Ovary (tissue), 9 donors: ENCODE data around the gene YTHDF1. TPM values are rescaled to one million over a fixed set of nuclear protein-coding genes. Genes with fewer than 3 reads are reported as not detected.

Source experiments
- DNase-seq, 5 donors: peaks; one replicate each; pipeline ENCODE4 v3.0.0-alpha.2; 2019 to 2020
- H3K27ac ChIP-seq, 2 donors: fragments of 200-600 bp; one replicate each; pipeline versions ENCODE4 v1.5.1 to v1.8.0; 2019 to 2022
- H3K27me3 ChIP-seq: fragments of 200-600 bp; one replicate; pipeline ENCODE4 v1.8.0; 2022
- H3K36me3 ChIP-seq: fragments of 200-600 bp; sonication (generic); one replicate; pipeline ENCODE4 v1.5.1; 2019
- H3K4me1 ChIP-seq: one replicate; pipeline ENCODE4 v1.8.1; 2013; ENCODE audit warnings: mild to moderate bottlenecking, moderate library complexity; ENCODE audit not compliant: insufficient read depth
- H3K4me3 ChIP-seq: fragments of 200-600 bp; sonication (generic); one replicate; pipeline ENCODE4 v1.5.1; 2017
- H3K9me3 ChIP-seq, 2 donors: fragments of 200-600 bp in 1 of 2; sonication (generic) in 1 of 2; one replicate each; pipeline versions ENCODE4 v1.5.1 to v1.8.1; 2013 to 2019; ENCODE audit warnings: mild to moderate bottlenecking in 1 of 2, moderate library complexity in 1 of 2
- CTCF ChIP-seq, 3 donors: fragments of 450-650 bp in 2 of 3; fragments of 200-600 bp in 1 of 3; IDR thresholded peaks; one replicate each; pipeline versions ENCODE4 v1.5.1 to v1.8.0; 2016 to 2022; ENCODE audit warnings: antibody characterized with exemption in 3 of 3, mild to moderate bottlenecking in 1 of 3
- EP300 ChIP-seq: sonication (generic); formaldehyde crosslinking; IDR thresholded peaks from one replicate; pipeline ENCODE4 v1.6.1; 2017; ENCODE audit warnings: antibody characterized with exemption
- POLR2A ChIP-seq: fragments of 450-650 bp; IDR thresholded peaks from one replicate; pipeline ENCODE4 v1.6.1; 2017; ENCODE audit warnings: antibody characterized with exemption, mild to moderate bottlenecking, moderate library complexity
- WGBS, 3 donors: extraction: QIAGEN DNeasy Blood & Tissue Kit in 1 of 3; methylation state at CpG; one replicate each; pipeline versions ENCODE4 v1.1.5 to v1.1.7; 2013 to 2017; 5-methylcytosine and 5-hydroxymethylcytosine counted together
- intact Hi-C, 4 donors: fragments of 100-400 bp; cut with DNase I; formaldehyde crosslinking; loops; one replicate each; pipeline versions ENCODE4 v1.11.0 to v1.15.1; 2022 to 2023
- polyA plus RNA-seq, 2 donors: library from polyadenylated mRNA; stranded (reverse); fragments of 200-250 nt in 1 of 2; fragments of 350-450 nt in 1 of 2; fragmentation: Illumina TruSeq in 1 of 2; extraction: RNeasy Lipid Tissue Mini Kit (QIAGEN cat#74804) in 1 of 2; gene quantifications; one replicate each; pipeline ENCODE4 v1.2.3, GENCODE V29; 2013 to 2014
- total RNA-seq, 7 donors: library from RNA; depleted of rRNA in 2 of 7; stranded (reverse); fragments of >200 nt in 2 of 7; fragmentation: NEBNext Ultra II Directional in 3 of 7; extraction: Animal tissue kit (Norgen Biotek cat#: 25700) in 3 of 7; gene quantifications; one replicate each; pipeline versions ENCODE4 v1.1.0 to v1.2.4, GENCODE V29; 2016 to 2023
- donor health status: DM: no; HTN: no; CAD: no; lungs with moderate emphysema.
- donor health status: DM: no; HTN: no; CAD: no.
- donor health status: Bipolar disorder and iron deficiency.
- donor health status: DM: yes; HTN: yes; CAD: no.
- donor health status: DM: no; HTN: no; CAD: no.
- donor health status: DM: yes; HTN: yes; CAD: no.

The YTHDF1 gene
- total and polyA plus RNA-seq, 9 donors: 17.0 to 39.4 (median 30.5) TPM

- Histone ChIP-seq H3K36me3 (no peaks in the 10 kb centered on the region), H3K27ac (no peak overlapping the region), H3K4me3 (no peak overlapping the region), H3K4me1 (no peaks in the 10 kb centered on the region), H3K9me3 (no peaks in the 10 kb centered on the region), H3K27me3 (no peaks in the 10 kb centered on the region)
- WGBS, 3 donors: 72 to 75% (median 72%) methylated on average over 14 to 23 of the region's 23 CpGs
- intact Hi-C loops: no loop called here
- TF ChIP-seq CTCF (IDR thresholded peaks at IDR 0.05) (no peak), EP300 (no peak), POLR2A (no peak)
- DNase-seq: no peak
These were observed 47.9 kb downstream of the YTHDF1 start for GRCh38 chr20:63167918-63168520.

GRCh38 chr20:63167026-63167917 is 48.7 kb downstream of the YTHDF1 start:
- Histone ChIP-seq H3K9me3 (no peaks in the 10 kb centered on the region), H3K27me3 (no peaks in the 10 kb centered on the region), H3K4me3 (no peak overlapping the region), H3K36me3 (no peaks in the 10 kb centered on the region), H3K27ac (no peak overlapping the region), H3K4me1 (no peaks in the 10 kb centered on the region)
- WGBS, 3 donors: 43 to 56% (median 55%) methylated on average over 24 of the region's 24 CpGs
- TF ChIP-seq CTCF (IDR thresholded peaks at IDR 0.05): no peak
- no peak for TF ChIP-seq EP300
- no peak for TF ChIP-seq POLR2A
- no peak for DNase-seq
- intact Hi-C loops: no loop called here

DNA sequence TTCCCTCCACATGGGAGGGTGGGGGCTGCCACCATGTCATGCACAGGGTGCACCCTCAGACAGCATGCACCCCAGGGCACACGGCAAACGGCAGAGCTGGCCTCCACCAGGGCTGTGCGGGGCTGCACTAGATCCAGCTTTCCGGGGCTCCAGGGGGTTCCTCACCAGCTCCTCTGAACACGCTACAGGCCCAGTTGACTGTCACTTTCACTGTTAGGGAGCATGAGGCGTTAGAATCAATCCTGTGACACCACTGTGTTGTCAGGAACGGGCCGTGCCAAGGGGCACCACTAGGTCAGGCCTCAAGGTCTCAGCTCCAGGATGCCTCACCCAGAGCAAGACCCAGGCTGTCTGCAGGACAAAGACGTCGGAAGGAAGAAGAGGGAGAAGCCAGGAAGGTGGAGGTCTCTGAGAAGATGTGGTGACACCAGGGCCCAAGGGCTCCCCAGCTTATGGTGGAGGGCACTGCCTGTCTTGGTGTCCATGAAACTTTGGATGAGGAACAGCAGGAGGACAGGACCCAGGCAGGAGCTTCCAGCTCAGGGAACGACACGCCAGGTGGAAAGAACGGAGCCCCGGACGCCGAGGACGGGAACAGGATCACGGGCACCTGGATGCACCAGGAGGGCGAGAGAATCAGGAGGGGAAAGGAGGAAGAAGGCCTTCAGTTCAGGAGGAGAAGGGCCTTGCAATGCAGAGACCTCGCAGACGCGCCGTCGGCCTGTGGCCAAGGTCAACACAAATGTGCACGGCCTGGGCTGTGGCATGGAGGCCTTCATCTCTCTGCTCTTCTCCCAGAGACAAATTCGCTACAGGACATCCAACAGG is 49.5 kb downstream of the YTHDF1 start:
- no peak for DNase-seq
- Histone ChIP-seq H3K27me3 (no peaks in the 10 kb centered on the region), H3K27ac (no peak overlapping the region), H3K4me1 (no peaks in the 10 kb centered on the region), H3K36me3 (no peaks in the 10 kb centered on the region), H3K9me3 (no peaks in the 10 kb centered on the region), H3K4me3 (no peak overlapping the region)
- intact Hi-C loops: no loop called here
- TF ChIP-seq POLR2A: no peak
- TF ChIP-seq EP300: no peak
- TF ChIP-seq CTCF (IDR thresholded peaks at IDR 0.05): no peak
- 85 to 88% (median 88%) methylated on average over 26 of the region's 26 CpGs for WGBS, 3 donors

GRCh38 chr20:63165356-63166192 is 50.4 kb downstream of the YTHDF1 start:
- no peaks in the 10 kb centered on the region for H3K9me3 ChIP-seq
- no peaks in the 10 kb centered on the region for H3K36me3 ChIP-seq
- 86 to 87% (median 86%) methylated on average over 24 to 25 of the region's 25 CpGs for WGBS, 3 donors
- no peak overlapping the region for H3K27ac ChIP-seq
- no peaks in the 10 kb centered on the region for H3K27me3 ChIP-seq
- no peak overlapping the region for H3K4me3 ChIP-seq
- no peaks in the 10 kb centered on the region for H3K4me1 ChIP-seq
- TF ChIP-seq EP300 (no peak), CTCF (IDR thresholded peaks at IDR 0.05) (no peak), POLR2A (no peak)
- intact Hi-C loops: no loop called here
- DNase-seq: no peak
